ENCODE measurements around the gene UBLCP1.

DNA sequence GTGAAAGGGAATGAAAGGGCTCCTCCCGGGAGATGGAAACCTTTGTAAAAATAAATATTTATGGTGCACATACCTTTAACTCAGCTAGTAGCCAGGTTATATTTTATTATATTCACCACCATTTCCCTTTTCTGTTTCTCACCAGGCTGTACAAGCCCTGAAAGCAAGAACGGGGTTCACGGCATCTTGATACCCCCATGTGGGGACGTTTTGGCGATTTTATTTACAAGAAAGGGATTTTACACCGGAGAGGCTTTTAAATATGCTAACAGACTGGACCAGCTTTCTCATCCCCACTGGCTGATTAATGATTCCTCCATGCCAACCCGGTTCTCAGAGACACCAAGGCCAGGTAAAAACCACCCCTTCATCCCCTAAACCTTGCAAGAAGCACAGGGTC, 48.0 kb downstream of the UBLCP1 start:
- TF ChIP-seq, protein P1, sequence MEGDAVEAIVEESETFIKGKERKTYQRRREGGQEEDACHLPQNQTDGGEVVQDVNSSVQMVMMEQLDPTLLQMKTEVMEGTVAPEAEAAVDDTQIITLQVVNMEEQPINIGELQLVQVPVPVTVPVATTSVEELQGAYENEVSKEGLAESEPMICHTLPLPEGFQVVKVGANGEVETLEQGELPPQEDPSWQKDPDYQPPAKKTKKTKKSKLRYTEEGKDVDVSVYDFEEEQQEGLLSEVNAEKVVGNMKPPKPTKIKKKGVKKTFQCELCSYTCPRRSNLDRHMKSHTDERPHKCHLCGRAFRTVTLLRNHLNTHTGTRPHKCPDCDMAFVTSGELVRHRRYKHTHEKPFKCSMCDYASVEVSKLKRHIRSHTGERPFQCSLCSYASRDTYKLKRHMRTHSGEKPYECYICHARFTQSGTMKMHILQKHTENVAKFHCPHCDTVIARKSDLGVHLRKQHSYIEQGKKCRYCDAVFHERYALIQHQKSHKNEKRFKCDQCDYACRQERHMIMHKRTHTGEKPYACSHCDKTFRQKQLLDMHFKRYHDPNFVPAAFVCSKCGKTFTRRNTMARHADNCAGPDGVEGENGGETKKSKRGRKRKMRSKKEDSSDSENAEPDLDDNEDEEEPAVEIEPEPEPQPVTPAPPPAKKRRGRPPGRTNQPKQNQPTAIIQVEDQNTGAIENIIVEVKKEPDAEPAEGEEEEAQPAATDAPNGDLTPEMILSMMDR (IDR thresholded peaks at IDR 0.05), result no peak
- TF ChIP-seq POLR2A (IDR thresholded peaks at IDR 0.05) (no peak), POLR2AphosphoS5 (IDR thresholded peaks at IDR 0.05) (no peak)
